ENCODE measurements around the gene STX10. TPM values are rescaled to one million over a fixed set of nuclear protein-coding genes. Genes with fewer than 3 reads are reported as not detected.
"Not testable (repeated sequence)": the region's sequence is repeated elsewhere in the genome, so short reads cannot be mapped to it uniquely, and the experiment has no call there.

Gene STX10
- total and polyA plus RNA-seq, 10 donors, result 43.8 to 98.0 (median 67.6) TPM

DNA sequence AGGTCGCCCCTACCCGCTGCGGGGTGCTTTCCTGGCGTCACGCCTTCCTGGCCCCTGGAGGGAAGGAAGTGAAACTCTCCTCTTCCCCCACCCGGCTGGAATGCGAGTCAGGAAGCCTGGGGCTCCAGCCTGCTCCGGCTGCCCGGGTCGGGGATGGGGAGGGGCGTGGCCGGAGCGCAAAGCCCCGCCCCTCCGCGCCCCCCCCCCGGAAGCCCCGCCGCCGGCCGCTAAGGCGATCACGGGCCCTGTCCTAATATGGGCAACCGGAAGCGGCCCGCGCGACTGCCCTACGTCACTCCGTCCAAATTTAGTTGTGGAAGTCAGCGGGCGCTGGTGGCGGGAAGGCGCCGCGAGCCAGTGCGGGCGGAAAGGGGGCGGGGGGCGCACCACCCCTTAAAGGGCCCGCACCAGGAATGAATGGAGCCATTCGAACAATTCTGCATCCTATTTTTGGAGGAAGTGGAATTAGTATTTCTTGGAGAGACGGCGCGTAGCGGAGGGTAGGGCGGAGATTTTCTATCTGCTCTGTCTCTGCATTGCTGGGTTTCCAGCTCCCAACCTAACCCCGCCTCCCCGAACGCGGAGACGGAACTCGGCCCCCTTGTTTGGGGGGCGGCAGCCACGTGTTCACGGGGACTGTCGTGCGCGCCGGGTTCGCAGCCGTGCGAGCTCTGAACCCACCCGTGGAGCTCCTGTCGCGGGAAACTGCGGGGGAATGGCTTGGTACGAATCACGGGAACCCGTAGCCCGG is 1.6 kb upstream of the STX10 start:
- TF ChIP-seq, protein P1, sequence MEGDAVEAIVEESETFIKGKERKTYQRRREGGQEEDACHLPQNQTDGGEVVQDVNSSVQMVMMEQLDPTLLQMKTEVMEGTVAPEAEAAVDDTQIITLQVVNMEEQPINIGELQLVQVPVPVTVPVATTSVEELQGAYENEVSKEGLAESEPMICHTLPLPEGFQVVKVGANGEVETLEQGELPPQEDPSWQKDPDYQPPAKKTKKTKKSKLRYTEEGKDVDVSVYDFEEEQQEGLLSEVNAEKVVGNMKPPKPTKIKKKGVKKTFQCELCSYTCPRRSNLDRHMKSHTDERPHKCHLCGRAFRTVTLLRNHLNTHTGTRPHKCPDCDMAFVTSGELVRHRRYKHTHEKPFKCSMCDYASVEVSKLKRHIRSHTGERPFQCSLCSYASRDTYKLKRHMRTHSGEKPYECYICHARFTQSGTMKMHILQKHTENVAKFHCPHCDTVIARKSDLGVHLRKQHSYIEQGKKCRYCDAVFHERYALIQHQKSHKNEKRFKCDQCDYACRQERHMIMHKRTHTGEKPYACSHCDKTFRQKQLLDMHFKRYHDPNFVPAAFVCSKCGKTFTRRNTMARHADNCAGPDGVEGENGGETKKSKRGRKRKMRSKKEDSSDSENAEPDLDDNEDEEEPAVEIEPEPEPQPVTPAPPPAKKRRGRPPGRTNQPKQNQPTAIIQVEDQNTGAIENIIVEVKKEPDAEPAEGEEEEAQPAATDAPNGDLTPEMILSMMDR (IDR thresholded peaks at IDR 0.05 in 8 of 11, conservative IDR thresholded peaks at IDR 0.05 in 3 of 11), result peak in 3 of 11 experiments; percentile 13 to 53 (median 22)
- peak; percentile 94 to 97 (median 96) for TF ChIP-seq POLR2AphosphoS5 (IDR thresholded peaks at IDR 0.05)
- TF ChIP-seq POLR2A (IDR thresholded peaks at IDR 0.05), result peak; percentile 45 to 80 (median 79)
- H3K9me3 ChIP-seq, result no peaks in the 10 kb centered on the region
- peak; percentile 98 for DNase-seq
- intact Hi-C loops (cut with DNase I; ENCODE audit: low total_unique reads), result loop anchor here (5.0 kb wide), 1 partner anchor 49 kb away; the partner anchor contains the start of gene LYL1
- 0 to 1% (median 1%) methylated on average over 42 to 71 of the region's 71 CpGs for WGBS, 5 donors
- H3K27me3 ChIP-seq (replicated peaks in 1 of 7), result no peaks in the 10 kb centered on the region
- peaks cover 23 to 67% (median 49%) of the 10 kb centered on the region in 6 donors for H3K4me1 ChIP-seq
- no peaks in the 10 kb centered on the region for H3K36me3 ChIP-seq
- H3K4me3 ChIP-seq, result peak overlapping the region; percentile 86 to 99 (median 97)
- H3K27ac ChIP-seq, result peak overlapping the region; percentile 94 to 100 (median 98)

DNA sequence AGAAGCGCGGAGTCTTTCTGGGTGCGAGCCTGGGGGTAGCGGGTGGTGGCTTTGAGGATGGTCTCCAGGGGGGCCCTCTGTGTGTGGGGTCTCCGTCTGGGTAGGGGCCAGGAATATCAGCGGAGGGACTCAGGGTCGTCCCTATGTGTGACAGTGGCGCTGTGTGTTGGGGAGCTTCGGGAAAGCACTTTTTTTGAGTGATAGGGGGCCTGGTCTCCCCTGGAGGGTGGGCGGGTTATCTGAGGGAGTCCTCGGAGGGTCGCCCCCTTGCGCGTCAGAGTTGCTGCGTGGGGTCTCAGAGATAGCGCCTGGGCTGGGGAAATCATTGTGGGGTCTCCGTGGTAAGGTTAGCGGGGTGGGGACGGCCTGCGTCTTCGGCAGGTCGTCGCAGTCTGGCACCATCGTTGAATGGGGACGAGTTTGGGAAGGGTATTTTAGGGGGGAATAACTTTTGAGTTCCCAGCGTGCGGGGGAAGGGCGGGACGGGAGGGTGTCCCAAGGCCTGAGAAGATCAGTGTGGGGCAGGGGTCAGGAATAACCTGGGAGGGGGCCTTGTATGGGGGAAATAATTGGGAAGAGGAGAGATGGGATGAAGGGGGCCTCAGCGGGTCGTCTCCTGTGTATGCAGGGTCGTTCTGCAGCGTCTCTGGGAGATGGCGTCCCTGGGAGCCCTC is 893 bp upstream of the STX10 start:
- 0 to 2% (median 0%) methylated on average over 33 to 34 of the region's 34 CpGs for WGBS, 5 donors
- H3K27me3 ChIP-seq (replicated peaks in 1 of 7), result no peaks in the 10 kb centered on the region
- H3K4me3 ChIP-seq, result peak overlapping the region; percentile 86 to 99 (median 97)
- H3K4me1 ChIP-seq, result peaks cover 18 to 67% (median 42%) of the 10 kb centered on the region in 6 donors
- DNase-seq, result peak; percentile 87
- H3K27ac ChIP-seq, result peak overlapping the region; percentile 94 to 100 (median 98)
- TF ChIP-seq, protein P1 (IDR thresholded peaks at IDR 0.05 in 8 of 11, conservative IDR thresholded peaks at IDR 0.05 in 3 of 11), result peak in 1 of 11 experiments; percentile 2
- no peak for TF ChIP-seq POLR2AphosphoS5 (IDR thresholded peaks at IDR 0.05)
- intact Hi-C loops (cut with DNase I; ENCODE audit: low total_unique reads), result loop anchor here (5.0 kb wide), 1 partner anchor 49 kb away; the partner anchor contains the start of gene LYL1
- H3K9me3 ChIP-seq, result no peaks in the 10 kb centered on the region
- H3K36me3 ChIP-seq, result peaks cover 0 to 7% (median 0%) of the 10 kb centered on the region in 6 donors

DNA sequence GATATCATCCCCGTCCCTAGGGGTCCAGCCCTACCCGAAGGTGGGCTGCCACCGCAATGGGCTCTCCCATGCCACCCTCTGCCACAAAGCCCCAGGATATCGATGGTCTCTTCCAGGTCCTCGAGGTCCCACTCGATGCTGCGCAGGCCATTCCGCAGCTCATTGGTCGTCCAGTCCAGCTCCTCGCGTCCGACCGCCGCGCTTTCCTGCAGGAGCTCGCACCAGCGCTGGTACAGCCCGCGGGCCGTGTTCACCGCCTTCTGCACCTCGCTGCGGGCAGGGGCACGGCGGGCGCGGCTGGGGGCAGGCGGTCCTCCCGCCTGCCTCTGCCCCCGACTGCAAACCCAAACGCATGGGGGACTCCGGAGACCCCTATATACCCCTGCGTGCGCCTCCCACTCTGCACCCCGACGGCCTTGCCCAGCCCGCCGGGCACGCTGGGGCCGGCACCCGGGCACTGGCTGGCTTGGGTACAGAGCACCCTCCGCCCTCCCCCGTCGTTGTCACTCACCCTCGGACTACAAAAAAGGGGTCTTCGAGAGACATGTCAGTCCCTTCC is 468 bp downstream of the STX10 start:
- peaks cover 10 to 60% (median 29%) of the 10 kb centered on the region in 6 donors for H3K4me1 ChIP-seq
- no peaks in the 10 kb centered on the region for H3K9me3 ChIP-seq
- H3K36me3 ChIP-seq, result peaks cover 0 to 20% (median 8%) of the 10 kb centered on the region in 6 donors
- H3K27ac ChIP-seq, result peak overlapping the region; percentile 94 to 100 (median 98)
- peak overlapping the region; percentile 86 to 99 (median 97) for H3K4me3 ChIP-seq
- 0 to 3% (median 1%) methylated on average over 17 to 46 of the region's 46 CpGs for WGBS, 5 donors
- intact Hi-C loops (cut with DNase I; ENCODE audit: low total_unique reads), result loop anchor here (5.0 kb wide), 2 partner anchors 47 to 113 kb away; partner anchors contain the start of gene LYL1
- DNase-seq, result peak; percentile 94
- H3K27me3 ChIP-seq (replicated peaks in 1 of 7), result no peaks in the 10 kb centered on the region
- TF ChIP-seq, protein P1 (IDR thresholded peaks at IDR 0.05 in 8 of 11, conservative IDR thresholded peaks at IDR 0.05 in 3 of 11), result no peak
- no peak for TF ChIP-seq POLR2A (IDR thresholded peaks at IDR 0.05)
- no peak for TF ChIP-seq POLR2AphosphoS5 (IDR thresholded peaks at IDR 0.05)

DNA sequence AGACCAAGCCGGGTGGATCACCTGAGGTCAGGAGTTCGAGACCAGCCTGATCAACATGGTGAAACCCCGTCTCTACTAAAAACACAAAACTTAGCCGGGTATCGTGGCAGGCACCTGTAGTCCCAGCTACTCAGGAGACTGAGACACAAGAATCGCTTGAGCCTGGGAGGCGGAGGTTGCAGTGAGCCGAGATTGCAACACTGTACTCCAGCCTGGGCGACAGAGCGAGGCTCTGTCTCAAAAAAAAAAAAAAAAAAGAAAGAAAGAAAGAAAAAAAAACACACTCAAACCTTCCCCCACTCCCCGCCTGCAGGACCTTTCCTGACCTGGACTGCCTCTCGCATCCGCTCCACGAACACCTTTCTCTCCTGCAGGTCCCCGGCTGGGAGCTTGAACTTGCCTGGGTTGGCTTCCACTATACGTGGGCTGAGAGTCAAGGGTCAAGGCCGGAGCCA is 975 bp downstream of the STX10 start:
- intact Hi-C loops (cut with DNase I; ENCODE audit: low total_unique reads), result loop anchor here (5.0 kb wide), 1 partner anchor 113 kb away; no protein-coding TSS in a partner anchor
- Histone ChIP-seq H3K27ac (peak overlapping the region; percentile 94 to 100 (median 98)), H3K4me3 (peak overlapping the region; percentile 86 to 99 (median 97)), H3K36me3 (peaks cover 0 to 26% (median 13%) of the 10 kb centered on the region in 6 donors), H3K4me1 (peaks cover 10 to 59% (median 29%) of the 10 kb centered on the region in 6 donors)
- not testable (repeated sequence) for DNase-seq; H3K27me3 ChIP-seq (replicated peaks in 1 of 7); H3K9me3 ChIP-seq
- WGBS, 5 donors, result 33 to 62% (median 40%) methylated on average over 17 of the region's 17 CpGs
